Measurements from ENCODE around the gene URAD.
A peak's percentile ranks its signal among the peaks of the same experiment; 100 is the strongest.

URAD gene

DNA sequence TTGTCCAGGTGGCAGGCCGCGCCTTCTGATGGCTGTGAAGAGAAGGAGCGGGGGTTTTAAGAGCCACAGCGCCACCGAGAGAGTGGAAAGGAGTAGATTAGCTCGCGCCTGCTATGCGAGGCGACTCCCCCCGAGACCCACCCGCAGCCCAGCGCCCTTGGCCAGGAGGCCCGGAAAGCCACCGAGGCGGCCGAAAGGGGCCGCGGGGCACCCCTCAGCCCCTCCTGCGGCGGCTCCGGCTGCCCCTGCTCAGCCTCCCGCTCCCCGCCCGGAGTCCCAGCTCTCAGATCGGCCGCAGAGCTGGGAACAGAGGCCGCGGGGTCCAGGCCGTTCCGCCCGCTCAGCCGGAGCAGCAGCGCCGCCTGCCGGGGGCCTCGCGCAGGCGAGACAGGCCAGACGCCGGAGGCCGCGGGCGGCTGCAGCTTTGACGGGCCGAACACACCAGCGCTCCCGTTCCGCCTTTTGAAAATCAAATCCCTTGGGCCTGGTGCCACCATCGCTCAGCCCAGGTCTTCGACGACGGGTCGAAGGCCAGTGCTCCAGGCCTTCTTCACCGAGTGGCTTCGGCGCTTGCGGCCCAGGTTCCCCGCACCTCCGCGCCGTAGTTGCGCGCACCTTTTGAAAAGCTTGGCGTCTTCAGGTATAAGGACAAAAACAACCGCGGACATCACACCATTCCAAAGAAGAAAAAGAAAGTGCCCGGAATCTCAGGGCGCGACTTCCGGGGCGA, 34.7 kb downstream of the URAD start:
- H3K9ac ChIP-seq (ENCODE audit: low read length), result peak overlapping the region; percentile 8
- no peaks in the 10 kb centered on the region for H3K36me3 ChIP-seq (ENCODE audit: control insufficient read depth, insufficient read depth, low read length)
- peaks cover 98% of the 10 kb centered on the region for H3K27me3 ChIP-seq (ENCODE audit: control insufficient read depth, insufficient read depth, low read length)
- H3K9me3 ChIP-seq (ENCODE audit: control insufficient read depth, insufficient read depth, low read depth, low read length), result 0 out of 2 replicates have a peak, but pooled peaks cover 2% of the 10 kb centered on the region
- 0 out of 2 replicates have a peak, but pooled peaks cover 3% of the 10 kb centered on the region for H3K4me1 ChIP-seq (ENCODE audit: control insufficient read depth, insufficient read depth, low read length)
- H3K4me3 ChIP-seq (ENCODE audit: low read depth, low read length), result peak overlapping the region; percentile 51
- no peak overlapping the region for H3K27ac ChIP-seq (ENCODE audit: low read depth, low read length)

DNA sequence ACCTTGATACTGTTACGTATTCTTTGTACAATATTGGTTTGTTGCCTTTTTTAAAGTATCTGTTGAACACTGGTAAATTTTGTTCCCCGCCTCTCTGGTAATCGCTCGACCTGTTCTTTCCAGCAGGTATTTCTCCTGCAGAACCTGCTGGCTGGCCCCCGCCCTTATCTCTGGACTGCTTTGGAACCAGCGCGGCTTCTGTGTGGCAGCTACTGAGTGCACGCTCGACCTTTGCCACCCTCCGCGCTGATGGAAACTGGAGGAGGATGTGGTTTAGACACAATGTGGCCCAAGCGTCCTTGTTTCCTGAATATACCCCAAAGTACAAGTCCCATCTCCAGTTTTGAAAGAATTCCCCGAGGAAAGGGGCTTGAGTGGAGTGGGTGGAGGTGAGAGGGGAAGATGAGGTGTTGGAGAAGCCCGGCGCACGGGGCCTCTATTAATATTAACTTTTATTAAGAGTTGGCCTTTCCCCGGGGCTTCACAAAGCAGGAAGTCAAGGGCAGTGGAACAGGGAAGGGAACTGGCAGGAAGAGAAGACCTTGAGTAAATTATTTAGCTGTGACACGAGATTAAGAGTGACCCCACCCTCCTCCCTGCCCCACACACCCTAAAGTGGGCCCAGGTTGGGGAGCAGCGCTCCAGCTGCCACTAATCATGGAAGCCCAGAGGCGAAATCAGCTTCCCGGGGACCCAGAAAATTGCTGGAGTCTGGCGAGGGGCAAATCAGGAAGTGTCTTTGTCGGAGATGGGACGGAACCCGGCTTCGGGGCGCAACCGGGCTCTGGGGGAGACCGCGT, 35.4 kb downstream of the URAD start:
- Histone ChIP-seq H3K9me3 (ENCODE audit: control insufficient read depth, insufficient read depth, low read depth, low read length) (0 out of 2 replicates have a peak, but pooled peaks cover 2% of the 10 kb centered on the region), H3K4me1 (ENCODE audit: control insufficient read depth, insufficient read depth, low read length) (0 out of 2 replicates have a peak, but pooled peaks cover 3% of the 10 kb centered on the region), H3K36me3 (ENCODE audit: control insufficient read depth, insufficient read depth, low read length) (no peaks in the 10 kb centered on the region), H3K9ac (ENCODE audit: low read length) (peak overlapping the region; percentile 8), H3K27me3 (ENCODE audit: control insufficient read depth, insufficient read depth, low read length) (peaks cover 96% of the 10 kb centered on the region), H3K27ac (ENCODE audit: low read depth, low read length) (no peak overlapping the region), H3K4me3 (ENCODE audit: low read depth, low read length) (peak overlapping the region; percentile 51)

DNA sequence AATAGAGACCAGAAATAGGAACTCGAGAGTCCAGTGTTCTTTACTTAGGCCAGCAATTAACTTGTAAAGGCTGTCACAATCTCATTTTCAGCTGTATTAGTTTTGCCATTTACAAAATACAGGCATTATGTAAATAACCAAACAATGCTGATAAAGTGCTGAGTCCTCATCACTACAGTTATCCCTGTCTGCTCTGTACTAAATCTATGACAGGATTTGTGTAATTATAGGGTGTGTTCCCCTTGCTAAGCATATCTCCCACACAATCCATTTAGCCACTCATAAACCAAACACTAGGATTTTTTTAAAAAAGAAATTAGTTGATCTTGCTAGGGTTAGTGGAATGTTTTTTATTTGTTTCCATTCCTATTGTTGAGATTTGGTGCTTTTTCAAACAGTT, 45.5 kb downstream of the URAD start:
- Histone ChIP-seq H3K27me3 (ENCODE audit: control insufficient read depth, insufficient read depth, low read length) (peaks cover 57% of the 10 kb centered on the region), H3K36me3 (ENCODE audit: control insufficient read depth, insufficient read depth, low read length) (no peaks in the 10 kb centered on the region), H3K9me3 (ENCODE audit: control insufficient read depth, insufficient read depth, low read depth, low read length) (peaks cover 7% of the 10 kb centered on the region; the same call in 1 of the 2 replicates)

DNA sequence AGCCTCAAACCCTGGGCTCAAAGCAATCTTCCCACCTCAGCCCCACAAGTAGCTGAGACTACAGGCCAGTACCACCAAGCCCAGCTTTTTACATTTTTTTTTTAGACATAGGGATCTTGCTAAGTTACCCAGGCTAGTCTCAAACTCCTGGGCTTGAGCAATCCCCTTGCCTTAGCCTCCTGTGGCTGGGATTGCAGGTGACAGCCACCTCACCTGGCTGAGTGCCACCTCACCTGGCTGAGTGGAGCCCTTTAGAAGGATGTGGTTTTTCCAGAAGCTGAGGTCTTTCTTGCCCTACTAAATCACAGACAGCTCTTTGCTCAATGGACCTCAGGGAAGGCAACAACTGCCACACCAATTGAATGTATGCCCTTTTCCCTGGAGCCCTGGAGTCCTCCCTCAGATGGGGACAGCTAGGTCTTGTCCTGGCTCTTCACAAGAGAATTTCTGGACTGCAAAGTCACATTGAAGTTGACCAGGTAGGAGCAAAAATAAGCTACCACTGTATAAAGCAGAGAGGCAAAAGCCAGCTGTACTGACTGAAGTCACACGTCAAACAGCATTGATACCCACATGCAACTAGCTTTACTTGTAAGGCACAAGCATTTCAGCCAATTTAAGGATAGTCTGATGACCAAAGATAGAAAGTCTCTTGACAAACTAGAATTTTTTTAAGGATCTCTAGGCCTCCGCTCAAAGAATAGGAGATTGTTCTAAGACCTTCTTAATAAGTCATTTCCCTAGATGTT, 54.7 kb downstream of the URAD start:
- peaks cover 3% of the 10 kb centered on the region; the same call in 1 of the 2 replicates for H3K4me1 ChIP-seq (ENCODE audit: control insufficient read depth, insufficient read depth, low read length)
- peaks cover 56% of the 10 kb centered on the region for H3K27me3 ChIP-seq (ENCODE audit: control insufficient read depth, insufficient read depth, low read length)
- no peak overlapping the region for H3K9ac ChIP-seq (ENCODE audit: low read length)
- H3K36me3 ChIP-seq (ENCODE audit: control insufficient read depth, insufficient read depth, low read length), result no peaks in the 10 kb centered on the region
- H3K4me3 ChIP-seq (ENCODE audit: low read depth, low read length), result no peak overlapping the region
- no peak overlapping the region for H3K27ac ChIP-seq (ENCODE audit: low read depth, low read length)
- no peaks in the 10 kb centered on the region for H3K9me3 ChIP-seq (ENCODE audit: control insufficient read depth, insufficient read depth, low read depth, low read length)

More for the DNA sequence above, 45.5 kb downstream of the URAD start:
- Histone ChIP-seq H3K9ac (ENCODE audit: low read length) (no peak overlapping the region), H3K27ac (ENCODE audit: low read depth, low read length) (no peak overlapping the region), H3K4me1 (ENCODE audit: control insufficient read depth, insufficient read depth, low read length) (no peaks in the 10 kb centered on the region), H3K4me3 (ENCODE audit: low read depth, low read length) (no peak overlapping the region)

DNA sequence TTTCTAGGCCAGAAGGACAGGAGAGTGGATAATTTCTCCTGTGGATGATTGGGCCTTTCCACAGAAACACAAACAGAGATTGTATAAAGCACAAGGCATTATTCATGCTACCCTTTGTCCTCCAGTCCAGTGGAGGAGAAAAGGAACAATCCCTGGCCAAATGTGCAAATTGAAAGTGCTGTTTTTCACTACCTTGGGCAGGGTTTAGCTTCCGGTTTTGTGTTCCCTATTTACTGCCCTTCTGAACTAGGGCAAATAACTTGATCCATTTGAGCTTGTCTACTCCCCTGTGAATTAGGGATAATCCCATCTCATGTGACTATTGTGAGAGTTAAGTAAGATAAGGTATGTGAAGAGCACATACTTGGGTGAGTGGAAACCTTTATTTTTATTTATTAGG, 55.4 kb downstream of the URAD start:
- Histone ChIP-seq H3K4me3 (ENCODE audit: low read depth, low read length) (no peak overlapping the region), H3K9ac (ENCODE audit: low read length) (no peak overlapping the region), H3K9me3 (ENCODE audit: control insufficient read depth, insufficient read depth, low read depth, low read length) (no peaks in the 10 kb centered on the region), H3K36me3 (ENCODE audit: control insufficient read depth, insufficient read depth, low read length) (no peaks in the 10 kb centered on the region), H3K27ac (ENCODE audit: low read depth, low read length) (no peak overlapping the region), H3K27me3 (ENCODE audit: control insufficient read depth, insufficient read depth, low read length) (peaks cover 60% of the 10 kb centered on the region), H3K4me1 (ENCODE audit: control insufficient read depth, insufficient read depth, low read length) (peaks cover 7% of the 10 kb centered on the region; the same call in 1 of the 2 replicates)

DNA sequence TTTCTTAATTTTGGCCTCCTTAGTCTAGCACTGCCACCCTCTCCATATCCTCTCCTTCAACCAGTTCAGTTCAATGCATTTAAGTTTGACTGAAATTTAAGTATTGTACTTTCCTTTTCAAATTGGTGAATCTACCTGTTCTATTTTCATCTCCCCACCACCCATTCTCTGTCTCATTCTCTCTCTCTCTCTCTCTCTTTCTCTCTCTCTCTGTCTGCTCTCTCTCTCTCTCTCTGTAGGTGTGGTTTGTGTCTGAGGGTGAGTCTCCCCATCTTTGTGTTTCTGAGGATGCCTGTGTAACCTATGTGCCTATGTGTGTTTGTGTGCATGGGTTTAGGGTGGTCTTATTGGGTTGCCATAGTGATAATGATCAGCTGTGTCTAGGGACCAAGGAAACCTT, 58.6 kb downstream of the URAD start:
- Histone ChIP-seq H3K27me3 (ENCODE audit: control insufficient read depth, insufficient read depth, low read length) (peaks cover 92% of the 10 kb centered on the region), H3K36me3 (ENCODE audit: control insufficient read depth, insufficient read depth, low read length) (no peaks in the 10 kb centered on the region), H3K4me3 (ENCODE audit: low read depth, low read length) (no peak overlapping the region), H3K27ac (ENCODE audit: low read depth, low read length) (no peak overlapping the region), H3K4me1 (ENCODE audit: control insufficient read depth, insufficient read depth, low read length) (peaks cover 12% of the 10 kb centered on the region; the same call in 1 of the 2 replicates), H3K9me3 (ENCODE audit: control insufficient read depth, insufficient read depth, low read depth, low read length) (no peaks in the 10 kb centered on the region), H3K9ac (ENCODE audit: low read length) (no peak overlapping the region)

DNA sequence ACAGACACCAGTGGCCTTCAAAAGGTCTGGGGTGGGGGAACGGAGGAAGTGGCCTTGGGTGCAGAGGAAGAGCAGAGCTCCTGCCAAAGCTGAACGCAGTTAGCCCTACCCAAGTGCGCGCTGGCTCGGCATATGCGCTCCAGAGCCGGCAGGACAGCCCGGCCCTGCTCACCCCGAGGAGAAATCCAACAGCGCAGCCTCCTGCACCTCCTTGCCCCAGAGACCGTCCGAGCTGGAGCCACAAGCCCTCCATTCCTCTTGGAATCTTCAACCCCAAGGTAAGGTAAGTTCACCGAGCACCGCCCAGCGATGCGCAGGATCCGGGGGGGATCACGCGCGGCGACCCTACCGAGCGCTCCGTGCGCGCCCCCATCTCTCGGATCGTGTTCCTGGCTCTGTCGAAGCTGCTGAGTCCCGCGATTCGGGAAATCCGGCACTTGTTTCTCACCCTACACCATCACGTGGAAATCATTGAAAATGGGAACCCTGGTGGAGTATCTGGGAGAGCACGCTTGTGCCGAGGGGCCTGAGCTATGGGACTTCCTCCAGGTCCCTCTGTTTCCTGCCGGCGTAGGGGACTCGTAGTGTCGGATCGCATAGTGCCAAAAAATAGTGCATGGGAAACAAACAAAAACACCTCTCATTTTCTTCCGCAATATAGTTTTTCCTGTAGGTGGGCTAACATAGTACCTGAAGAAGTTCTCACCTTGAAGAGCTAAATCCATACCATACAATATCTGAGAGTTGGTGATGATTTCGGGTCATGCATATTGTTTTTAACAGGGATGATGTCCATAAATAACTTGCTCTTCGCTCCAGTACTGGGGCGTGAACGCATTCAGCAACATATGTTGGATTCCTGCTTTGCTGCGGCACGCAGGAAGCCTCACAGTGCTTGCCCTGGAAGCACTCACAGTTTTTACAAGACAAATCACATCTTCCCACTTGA, 59.4 kb downstream of the URAD start:
- H3K4me1 ChIP-seq (ENCODE audit: control insufficient read depth, insufficient read depth, low read length), result peaks cover 12% of the 10 kb centered on the region; the same call in 1 of the 2 replicates
- no peaks in the 10 kb centered on the region for H3K9me3 ChIP-seq (ENCODE audit: control insufficient read depth, insufficient read depth, low read depth, low read length)
- H3K4me3 ChIP-seq (ENCODE audit: low read depth, low read length), result peak overlapping the region; percentile 24; the same call in 1 of the 2 replicates
- H3K36me3 ChIP-seq (ENCODE audit: control insufficient read depth, insufficient read depth, low read length), result no peaks in the 10 kb centered on the region
- no peak overlapping the region for H3K27ac ChIP-seq (ENCODE audit: low read depth, low read length)
- peaks cover 100% of the 10 kb centered on the region for H3K27me3 ChIP-seq (ENCODE audit: control insufficient read depth, insufficient read depth, low read length)
- no peak overlapping the region for H3K9ac ChIP-seq (ENCODE audit: low read length)

DNA sequence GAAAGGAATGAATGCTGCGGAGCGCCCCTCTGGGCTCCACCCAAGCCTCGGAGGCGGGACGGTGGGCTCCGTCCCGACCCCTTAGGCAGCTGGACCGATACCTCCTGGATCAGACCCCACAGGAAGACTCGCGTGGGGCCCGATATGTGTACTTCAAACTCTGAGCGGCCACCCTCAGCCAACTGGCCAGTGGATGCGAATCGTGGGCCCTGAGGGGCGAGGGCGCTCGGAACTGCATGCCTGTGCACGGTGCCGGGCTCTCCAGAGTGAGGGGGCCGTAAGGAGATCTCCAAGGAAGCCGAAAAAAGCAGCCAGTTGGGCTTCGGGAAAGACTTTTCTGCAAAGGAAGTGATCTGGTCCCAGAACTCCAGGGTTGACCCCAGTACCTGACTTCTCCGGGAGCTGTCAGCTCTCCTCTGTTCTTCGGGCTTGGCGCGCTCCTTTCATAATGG, 60.1 kb downstream of the URAD start:
- Histone ChIP-seq H3K36me3 (ENCODE audit: control insufficient read depth, insufficient read depth, low read length) (no peaks in the 10 kb centered on the region), H3K4me3 (ENCODE audit: low read depth, low read length) (no peak overlapping the region)

More for the DNA sequence above, 60.1 kb downstream of the URAD start:
- Histone ChIP-seq H3K4me1 (ENCODE audit: control insufficient read depth, insufficient read depth, low read length) (peaks cover 12% of the 10 kb centered on the region; the same call in 1 of the 2 replicates), H3K27ac (ENCODE audit: low read depth, low read length) (no peak overlapping the region), H3K9ac (ENCODE audit: low read length) (no peak overlapping the region), H3K9me3 (ENCODE audit: control insufficient read depth, insufficient read depth, low read depth, low read length) (no peaks in the 10 kb centered on the region), H3K27me3 (ENCODE audit: control insufficient read depth, insufficient read depth, low read length) (peaks cover 100% of the 10 kb centered on the region)

Measured in HUES6 (cell line).